Esophagus muscularis mucosa (tissue), 4 donors: ENCODE data around the gene MTUS2.

Experiments
- CTCF ChIP-seq, 3 experiments: fragments of 200-600 bp in 2 of 3; fragments of 450-650 bp in 1 of 3; sonication (generic) in 2 of 3; IDR thresholded peaks; one replicate each; pipeline ENCODE4 v1.5.1; 2017 to 2019; ENCODE audit warnings: antibody characterized with exemption in 3 of 3, mild to moderate bottlenecking in 2 of 3, moderate library complexity in 1 of 3
- EP300 ChIP-seq: sonication (generic); formaldehyde crosslinking; IDR thresholded peaks from one replicate; pipeline ENCODE4 v1.6.1; 2017; ENCODE audit warnings: antibody characterized with exemption
- POLR2A ChIP-seq: fragments of 450-650 bp; IDR thresholded peaks from one replicate; pipeline ENCODE4 v1.6.1; 2017; ENCODE audit warnings: antibody characterized with exemption, moderate library complexity, mild to moderate bottlenecking, low read depth

- TF ChIP-seq EP300 (no peak), CTCF (IDR thresholded peaks at IDR 0.05) (no peak), POLR2A (no peak)
Observed at GRCh38 chr13:29022968-29023367, 202.8 kb downstream of the MTUS2 start.
